Skeletal muscle cell (primary cell): Measurements from ENCODE around the gene GTPBP10.
"Not testable (repeated sequence)": the region's sequence is repeated elsewhere in the genome, so short reads cannot be mapped to it uniquely, and the experiment has no call there.

Source experiments
- DNase-seq: peaks from one replicate; pipeline ENCODE4 v3.0.0-alpha.2; 2010; ENCODE audit warnings: low read depth
- H3K4me3 ChIP-seq: 2 replicates; pipeline ENCODE4 v1.5.1; 2011; ENCODE audit warnings: low read depth, mild to moderate bottlenecking, control low read depth, low read length, moderate library complexity

The GTPBP10 gene

DNA sequence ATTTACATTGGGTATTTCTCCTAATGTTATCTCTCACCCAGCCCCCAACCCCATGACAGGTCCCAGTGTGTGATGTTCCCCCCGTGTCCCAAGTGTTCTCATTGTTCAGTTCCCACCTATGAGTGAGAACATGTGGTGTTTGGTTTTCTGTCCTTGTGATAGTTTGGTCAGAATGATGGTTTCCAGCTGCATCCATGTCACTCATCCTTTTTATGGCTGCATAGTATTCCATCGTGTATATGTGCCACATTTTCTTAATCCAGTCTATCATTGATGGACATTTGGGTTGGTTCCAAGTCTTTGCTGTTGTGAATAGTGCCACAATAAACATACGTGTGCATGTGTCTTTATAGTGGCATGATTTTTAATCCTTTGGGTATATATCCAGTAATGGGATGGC lies 3.5 kb downstream of the GTPBP10 start:
- DNase-seq, result not testable (repeated sequence)

DNA sequence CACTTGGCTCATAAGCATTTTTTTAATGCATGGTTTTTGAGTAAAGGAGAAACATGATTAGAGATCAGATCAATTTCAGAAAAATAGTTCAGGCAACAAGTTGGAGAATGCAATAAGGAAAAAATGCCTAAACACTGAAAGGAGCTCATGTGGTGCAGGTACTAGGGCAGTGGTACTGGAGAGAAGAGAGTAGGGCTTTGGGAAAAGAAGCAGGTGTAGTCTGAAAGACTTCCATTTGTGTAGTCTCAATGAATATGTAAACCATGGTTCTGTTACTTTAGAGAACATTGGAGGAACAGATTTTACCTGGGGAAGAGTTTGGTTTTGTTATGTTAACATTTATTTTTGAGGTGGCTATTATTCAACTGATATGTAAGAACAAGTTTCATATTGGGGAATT lies 5.5 kb downstream of the GTPBP10 start:
- no peak for DNase-seq

More for the DNA sequence above, 3.5 kb downstream of the GTPBP10 start:
- H3K4me3 ChIP-seq, result not testable (repeated sequence)

DNA sequence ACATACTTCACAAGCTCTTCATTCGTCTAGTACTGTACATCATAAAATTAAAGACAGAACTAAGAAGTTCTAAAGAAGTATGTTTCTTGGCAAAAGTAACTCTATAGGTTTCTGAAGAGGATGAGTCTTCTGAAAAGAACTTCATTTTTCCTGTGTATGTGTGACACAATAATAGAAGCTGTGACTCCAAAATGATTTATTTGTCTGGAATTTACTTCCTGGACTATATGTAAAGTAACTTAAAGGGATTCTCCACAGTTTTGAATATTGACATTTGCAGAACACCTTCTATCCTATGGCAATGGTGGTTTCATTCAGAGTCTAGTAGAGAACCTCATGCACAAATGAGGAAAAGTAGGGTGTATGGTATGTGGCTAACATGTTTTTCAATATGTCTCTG lies 36.9 kb downstream of the GTPBP10 start:
- no peak overlapping the region for H3K4me3 ChIP-seq
- DNase-seq, result no peak

More for the DNA sequence above, 5.5 kb downstream of the GTPBP10 start:
- no peak overlapping the region for H3K4me3 ChIP-seq

DNA sequence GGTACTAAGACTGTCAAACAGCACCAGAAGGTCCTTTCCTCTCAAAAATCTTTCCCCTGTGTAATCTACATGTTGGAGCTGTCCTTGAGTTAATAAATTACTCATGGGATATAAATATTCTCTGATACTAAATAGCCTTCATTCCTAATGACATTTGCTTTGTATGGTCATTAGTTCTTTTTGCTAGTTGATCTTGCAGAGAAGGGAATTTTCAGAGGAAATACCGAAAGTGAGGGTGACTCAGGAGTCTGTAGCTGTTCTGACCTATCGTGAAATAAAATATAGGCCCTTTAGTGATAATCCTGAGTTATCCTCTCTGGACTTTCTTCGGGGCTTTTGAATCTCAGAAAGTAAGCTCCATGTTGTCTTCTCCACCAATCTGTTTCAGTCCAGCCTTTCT lies 37.3 kb downstream of the GTPBP10 start:
- H3K4me3 ChIP-seq, result no peak overlapping the region
- DNase-seq, result no peak

DNA sequence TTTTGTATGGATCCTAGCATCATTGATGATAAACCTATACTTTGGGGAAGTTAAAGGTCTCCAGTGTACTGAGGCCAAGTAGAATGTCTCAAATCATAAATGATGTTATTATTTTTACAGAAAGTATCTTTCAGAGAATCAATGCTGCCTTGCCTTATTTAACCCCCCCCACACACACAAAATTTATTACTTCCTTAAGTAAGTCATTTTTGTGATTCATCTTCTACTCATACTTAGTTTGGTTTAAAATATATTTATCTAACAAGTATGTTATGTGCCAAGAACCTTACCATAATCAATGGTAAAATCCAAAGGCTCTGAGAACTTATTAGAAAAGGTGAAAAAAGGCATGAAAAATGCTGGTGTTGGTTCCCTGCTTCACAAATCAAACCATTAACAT lies 37.9 kb downstream of the GTPBP10 start:
- DNase-seq, result no peak
- no peak overlapping the region for H3K4me3 ChIP-seq

DNA sequence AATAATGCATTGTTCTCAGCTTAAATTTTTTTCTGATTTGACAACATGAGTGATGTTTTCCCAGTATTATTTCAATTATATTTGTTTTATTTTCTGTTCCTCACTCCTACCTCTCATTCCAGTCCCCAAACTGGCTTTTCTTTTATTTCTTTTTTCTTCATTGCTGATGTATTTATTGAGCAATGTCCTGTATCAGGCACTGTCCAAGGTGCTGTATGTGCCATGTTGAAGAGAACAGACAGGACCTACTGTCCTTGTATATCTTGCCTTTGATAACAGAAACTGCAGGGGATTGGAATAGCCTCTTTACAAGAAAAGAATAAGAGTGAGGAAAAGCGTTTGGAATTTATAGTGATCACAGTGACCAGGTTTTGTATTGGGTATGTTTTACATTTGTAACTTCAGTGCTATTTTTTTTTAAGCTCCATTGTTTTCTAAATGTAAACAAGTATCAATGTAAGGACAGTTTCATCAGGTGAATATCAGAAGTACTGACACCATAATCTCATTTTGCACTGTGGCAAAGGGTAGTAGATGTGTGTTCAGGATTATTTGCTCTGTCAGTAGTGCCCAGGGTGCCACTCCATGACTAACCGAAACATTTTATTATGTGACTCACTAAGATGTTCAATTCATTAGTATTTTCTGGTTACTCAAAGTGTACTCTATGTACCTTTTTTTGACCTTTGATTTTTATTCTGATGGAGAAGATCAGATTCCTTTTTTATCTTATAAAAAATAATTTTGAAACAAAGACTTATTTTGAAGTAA lies 41.1 kb downstream of the GTPBP10 start:
- H3K4me3 ChIP-seq, result no peak overlapping the region
- DNase-seq, result no peak

DNA sequence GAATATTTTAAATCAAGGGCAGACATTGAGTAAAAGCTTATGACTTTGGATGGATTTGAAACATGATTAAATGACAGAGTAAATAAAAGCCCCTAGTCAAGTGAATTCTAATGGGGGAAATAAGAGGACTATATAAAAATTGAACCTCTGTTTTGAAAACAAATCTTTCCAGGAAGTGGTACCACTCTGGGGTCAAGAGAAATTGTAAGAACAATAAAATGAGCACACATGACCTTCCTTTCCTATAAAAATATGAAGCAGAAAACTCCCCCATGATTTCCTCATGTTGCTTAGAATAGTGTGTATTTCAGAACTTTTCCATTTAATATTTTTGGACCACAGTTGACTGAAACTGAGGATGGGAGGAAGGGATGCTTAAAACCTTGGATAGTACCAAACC lies 44.4 kb downstream of the GTPBP10 start:
- DNase-seq, result no peak

DNA sequence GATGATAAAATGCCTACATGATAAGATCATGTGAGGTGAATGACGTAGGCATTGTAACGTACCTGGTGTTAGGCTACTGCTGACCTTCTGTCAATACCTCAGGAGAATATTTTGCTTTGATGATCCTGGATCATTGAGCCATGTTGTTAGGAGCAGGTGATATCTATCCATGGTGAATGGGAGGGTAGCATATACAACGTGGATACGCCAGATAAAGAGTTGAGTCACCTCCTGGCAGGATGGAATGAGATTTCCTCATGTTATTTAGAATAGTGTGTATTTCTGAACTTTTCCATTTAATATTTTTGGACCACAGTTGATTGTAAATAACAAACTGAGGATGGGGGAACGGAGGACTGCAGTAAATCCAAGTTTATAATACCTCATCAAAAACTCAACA lies 45.0 kb downstream of the GTPBP10 start:
- no peak for DNase-seq

More for the DNA sequence above, 44.4 kb downstream of the GTPBP10 start:
- H3K4me3 ChIP-seq, result no peak overlapping the region

DNA sequence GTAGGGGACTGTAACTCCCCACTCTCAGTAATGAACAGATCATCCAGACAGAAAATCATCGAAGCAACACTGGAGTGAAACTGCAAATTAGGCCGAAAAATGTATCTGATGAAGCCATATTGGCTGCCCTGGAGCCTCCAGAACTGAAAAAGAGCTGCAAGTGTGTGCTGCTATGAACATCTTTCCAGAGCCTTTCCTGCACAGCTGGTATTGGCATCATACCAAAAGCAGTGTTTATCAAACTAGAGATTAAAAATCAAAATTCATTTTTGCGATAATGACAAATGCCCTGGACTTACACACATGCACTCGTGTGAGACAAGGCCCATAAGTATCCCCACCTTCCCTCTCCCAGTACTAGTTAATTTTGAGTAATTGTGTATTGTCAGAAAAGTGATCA lies 49.9 kb downstream of the GTPBP10 start:
- DNase-seq, result no peak
- no peak overlapping the region for H3K4me3 ChIP-seq

More for the DNA sequence above, 45.0 kb downstream of the GTPBP10 start:
- no peak overlapping the region for H3K4me3 ChIP-seq

DNA sequence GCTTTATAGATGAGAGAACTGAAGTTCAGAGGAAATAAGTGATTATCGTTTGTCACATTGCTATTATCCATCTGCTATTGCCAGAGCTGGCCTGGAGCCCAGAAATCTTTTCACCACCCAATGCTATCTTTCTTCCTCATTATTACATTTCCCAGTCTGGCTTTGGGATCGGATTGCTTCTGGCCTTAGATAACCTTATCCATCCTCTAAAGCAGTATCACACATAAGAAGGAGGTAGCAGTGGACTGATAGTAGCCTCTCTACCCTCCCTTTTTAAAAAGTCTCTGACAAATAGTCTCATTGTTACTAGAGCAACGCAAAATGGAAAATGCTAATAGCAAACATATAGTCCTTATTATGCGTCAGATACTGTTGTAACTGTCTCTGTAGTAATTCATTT lies 55.5 kb downstream of the GTPBP10 start:
- DNase-seq, result no peak
- no peak overlapping the region for H3K4me3 ChIP-seq

DNA sequence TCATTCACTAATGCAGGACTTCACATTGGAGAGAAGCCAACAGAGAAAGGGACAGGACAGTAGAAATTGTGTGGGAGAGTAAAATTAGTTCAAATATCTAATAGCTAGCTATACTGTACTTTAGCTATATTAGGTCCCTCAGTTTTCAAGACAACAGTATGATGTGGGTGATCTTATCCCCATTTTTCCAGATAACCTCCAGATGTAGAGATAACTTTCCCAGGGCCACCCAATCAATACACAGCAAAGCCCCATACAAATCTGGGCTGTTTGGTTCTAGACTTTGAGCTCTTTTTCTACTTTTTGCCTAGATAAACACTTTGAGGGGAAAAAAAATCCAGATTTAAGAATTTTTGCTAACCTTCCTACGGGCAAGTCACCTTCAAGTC lies 56.3 kb downstream of the GTPBP10 start:
- DNase-seq, result no peak
- H3K4me3 ChIP-seq, result peak overlapping the region; percentile 83

DNA sequence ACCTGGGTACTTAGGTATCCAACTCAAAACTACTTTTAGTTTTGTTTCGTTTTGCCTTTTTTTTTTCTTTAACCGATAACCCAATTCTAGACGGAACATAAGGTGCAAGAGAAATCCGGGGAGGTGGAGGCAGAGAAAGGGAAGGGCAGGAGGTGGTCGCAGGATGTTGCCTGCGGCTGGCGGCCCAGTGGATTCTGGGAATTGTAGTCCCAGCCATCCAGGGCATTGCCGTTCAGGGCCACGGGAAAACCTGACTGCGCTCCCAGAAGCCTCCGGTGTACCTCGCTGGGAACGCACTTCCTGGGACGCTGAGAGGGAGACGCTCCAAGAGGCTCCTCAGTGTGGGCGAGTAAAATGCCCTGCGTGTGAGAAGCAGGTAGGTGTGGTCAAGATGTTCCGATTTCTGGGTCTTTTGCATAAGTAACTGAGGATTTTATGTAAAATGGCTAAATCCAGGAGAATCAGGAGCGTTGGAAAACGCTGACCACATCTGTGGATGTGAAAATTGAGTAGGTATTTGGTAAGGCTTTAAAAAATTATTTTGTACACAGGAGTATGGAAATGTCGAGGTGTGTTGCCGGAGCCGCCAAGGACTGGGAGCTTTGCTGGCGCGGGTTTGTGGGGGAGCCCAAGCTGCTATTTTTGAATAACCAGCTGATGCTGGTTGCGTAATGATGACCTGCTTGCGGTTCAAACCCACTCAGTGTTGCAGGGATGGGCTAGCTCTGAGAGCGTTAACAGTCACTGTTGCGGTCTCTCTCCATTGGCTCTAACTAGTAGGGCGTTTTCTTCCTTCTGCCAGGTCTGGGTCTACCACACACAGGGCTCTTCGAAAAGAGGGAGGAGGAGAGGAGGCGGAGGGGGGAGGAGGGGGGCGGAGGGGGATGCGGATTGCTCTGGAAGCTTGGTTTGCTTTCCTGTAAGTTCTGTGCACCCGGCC lies 56.9 kb downstream of the GTPBP10 start, which contains the start of gene CLDN12:
Gene CLDN12, plus strand, starts transcription at position 288 of the 940 bp plus-strand sequence. CDS start 9,216 bp downstream, outside the sequence.
- DNase-seq, result peak; percentile 98
- peak within 1 kb of the TSS; percentile 83 for H3K4me3 ChIP-seq

DNA sequence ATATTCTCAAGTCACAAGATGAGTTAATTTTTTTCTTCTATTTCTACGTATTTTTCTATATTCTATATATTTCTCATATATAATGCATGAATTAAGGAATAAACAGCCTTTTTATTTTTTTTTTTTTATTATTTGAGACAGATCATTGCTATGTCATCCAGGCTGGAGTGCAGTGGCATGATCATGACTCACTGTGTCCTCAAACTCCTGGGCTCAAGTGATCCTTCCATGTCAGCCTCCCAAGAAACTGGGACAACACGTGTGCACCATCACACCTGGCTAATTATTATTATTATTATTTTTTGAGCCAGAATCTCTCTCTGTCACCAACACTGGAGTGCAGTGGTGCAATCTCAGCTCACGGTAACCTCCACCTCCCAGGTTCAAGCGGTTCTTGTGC lies 58.3 kb downstream of the GTPBP10 start:
- DNase-seq, result no peak
- H3K4me3 ChIP-seq, result no peak overlapping the region

DNA sequence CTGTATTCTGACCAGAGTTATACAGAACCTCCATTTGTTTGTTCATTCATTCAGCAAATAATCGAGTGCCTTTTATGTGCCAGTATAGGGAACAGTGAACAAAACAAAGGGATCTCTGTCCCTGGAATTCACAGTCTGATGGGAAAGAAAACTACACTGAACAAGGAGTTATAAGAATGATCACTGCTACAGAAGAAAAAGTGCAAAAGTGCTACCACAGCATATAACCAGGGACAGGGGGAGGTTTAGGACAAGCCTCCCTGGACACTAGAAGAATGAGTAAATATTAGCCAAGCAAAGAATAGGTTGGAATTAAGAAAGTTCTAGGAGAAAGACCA lies 60.9 kb downstream of the GTPBP10 start:
- DNase-seq, result no peak
- no peak overlapping the region for H3K4me3 ChIP-seq

DNA sequence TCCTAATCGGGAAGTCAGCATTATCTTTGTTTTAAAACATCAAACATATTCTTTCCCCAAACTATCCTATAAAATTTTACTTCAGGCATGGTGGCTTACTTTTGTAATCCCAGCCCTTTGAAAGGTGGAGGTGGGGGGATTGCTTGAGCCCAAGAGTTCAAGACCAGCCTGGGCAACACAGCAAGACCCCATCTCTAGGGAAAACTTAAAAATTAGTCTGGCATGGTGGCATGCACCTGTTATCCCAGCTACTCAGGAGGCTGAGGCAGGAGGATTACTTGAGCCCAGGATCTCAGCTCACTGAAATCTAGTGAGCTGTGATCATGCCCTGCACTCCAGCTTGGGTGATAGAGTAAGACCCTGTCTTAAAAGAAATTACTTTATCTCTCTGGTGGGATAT lies 61.6 kb downstream of the GTPBP10 start:
- no peak overlapping the region for H3K4me3 ChIP-seq
- no peak for DNase-seq

DNA sequence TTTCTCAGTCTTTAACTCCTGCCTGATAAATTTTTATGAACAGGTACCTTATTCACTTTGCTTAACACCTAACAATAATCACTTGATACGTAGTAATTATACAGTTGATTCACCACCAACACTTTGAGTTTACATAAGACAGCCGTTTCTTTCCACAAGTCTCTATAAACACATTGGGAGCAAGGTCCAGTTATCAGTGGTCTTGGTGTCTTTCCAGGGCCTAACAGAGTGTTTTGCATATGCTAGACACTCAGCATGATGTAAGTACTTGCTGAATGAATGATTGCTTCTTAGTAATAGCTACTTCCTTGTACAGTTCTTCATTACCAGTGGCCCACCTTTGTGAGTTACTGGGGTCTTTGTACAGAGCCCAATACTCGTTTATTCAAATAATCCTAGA lies 63.2 kb downstream of the GTPBP10 start:
- no peak overlapping the region for H3K4me3 ChIP-seq
- DNase-seq, result no peak

DNA sequence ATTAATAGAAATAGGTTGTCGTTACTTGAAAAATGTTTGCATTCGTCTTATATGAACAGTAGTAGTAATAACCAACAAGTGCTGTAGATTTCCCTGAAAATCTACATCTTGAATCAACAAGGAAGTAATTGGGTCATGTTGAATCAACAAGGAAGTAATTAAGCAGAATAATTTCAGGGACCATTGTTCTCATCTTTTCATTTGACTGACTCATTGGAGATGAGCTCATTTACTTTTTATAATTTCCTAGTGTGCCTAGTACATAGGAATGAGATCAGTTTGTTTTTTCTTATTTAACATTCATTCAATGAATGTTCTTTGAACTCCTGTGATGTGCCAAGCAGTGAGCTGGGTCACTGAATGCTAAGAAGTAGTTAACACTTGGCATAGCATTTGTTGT lies 65.0 kb downstream of the GTPBP10 start:
- DNase-seq, result no peak
- no peak overlapping the region for H3K4me3 ChIP-seq

DNA sequence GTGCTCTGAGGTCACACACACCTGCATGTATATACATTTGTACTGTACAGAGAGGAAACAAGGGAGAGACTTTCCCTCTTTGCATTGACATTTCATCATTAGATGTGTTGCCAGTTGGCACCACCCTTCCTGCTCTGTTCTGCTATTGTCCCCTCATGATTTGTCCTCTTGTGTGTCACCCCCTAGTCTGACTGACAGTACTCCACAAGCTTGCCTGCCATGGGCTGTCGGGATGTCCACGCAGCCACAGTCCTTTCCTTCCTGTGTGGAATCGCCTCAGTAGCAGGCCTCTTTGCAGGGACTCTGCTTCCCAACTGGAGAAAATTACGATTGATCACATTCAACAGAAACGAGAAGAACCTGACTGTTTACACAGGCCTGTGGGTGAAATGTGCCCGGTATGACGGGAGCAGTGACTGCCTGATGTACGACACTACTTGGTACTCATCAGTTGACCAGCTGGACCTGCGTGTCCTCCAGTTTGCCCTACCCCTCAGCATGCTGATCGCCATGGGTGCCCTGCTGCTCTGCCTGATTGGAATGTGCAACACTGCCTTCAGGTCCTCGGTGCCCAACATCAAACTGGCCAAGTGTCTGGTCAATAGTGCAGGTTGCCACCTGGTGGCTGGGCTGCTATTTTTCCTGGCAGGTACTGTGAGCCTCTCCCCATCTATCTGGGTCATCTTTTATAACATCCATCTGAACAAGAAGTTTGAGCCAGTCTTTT lies 66.1 kb downstream of the GTPBP10 start:
- no peak for DNase-seq
- no peak overlapping the region for H3K4me3 ChIP-seq

DNA sequence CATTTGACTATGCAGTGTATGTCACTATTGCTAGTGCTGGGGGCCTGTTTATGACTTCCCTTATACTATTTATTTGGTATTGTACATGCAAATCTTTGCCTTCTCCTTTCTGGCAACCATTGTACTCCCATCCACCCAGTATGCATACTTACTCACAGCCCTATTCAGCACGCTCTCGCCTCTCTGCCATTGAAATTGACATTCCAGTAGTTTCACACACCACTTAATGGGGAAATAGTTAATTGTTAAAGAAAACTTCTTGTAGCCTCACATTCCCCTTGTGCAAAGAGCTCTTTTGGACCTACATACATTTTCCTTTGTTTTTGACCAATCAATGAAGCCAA lies 66.6 kb downstream of the GTPBP10 start:
- no peak overlapping the region for H3K4me3 ChIP-seq
- DNase-seq, result no peak

DNA sequence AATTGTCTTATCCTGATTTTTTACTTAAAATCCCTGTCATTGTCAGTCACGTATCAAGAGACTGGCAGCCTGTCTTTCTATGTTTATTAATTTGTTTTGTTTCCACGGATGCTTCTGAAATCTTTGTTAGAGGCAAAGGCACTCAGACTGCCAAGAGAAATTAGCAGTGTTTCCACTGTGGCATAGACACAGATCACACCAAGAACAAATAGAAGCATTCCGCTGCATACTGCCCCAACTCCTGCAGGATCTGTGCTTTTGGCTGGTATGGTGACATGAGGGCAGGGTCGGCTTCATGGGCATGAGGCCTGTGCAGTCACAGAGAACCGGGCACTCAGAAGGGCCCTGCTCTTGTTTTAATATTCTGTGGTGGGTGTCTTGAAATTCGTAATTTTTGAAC lies 75.1 kb downstream of the GTPBP10 start:
- no peak for DNase-seq
- H3K4me3 ChIP-seq, result no peak overlapping the region
